H9 (cell line): Measurements from ENCODE around the gene ATG4B. TPM values are rescaled to one million over a fixed set of nuclear protein-coding genes. Genes with fewer than 3 reads are reported as not detected.

Experiments
- DNase-seq: peaks from one replicate; pipeline ENCODE4 v3.0.0-alpha.2; 2017
- H2AFZ ChIP-seq: one replicate; pipeline ENCODE4 v1.6.1; 2013; ENCODE audit warnings: mild to moderate bottlenecking, low read length, control low read depth, moderate library complexity
- H2AK5ac ChIP-seq: 2 replicates; pipeline ENCODE4 v1.6.1; 2013; ENCODE audit warnings: low read length, control low read depth, mixed read lengths; ENCODE audit not compliant: insufficient read length
- H2BK120ac ChIP-seq: one replicate; pipeline ENCODE4 v1.6.1; 2013; ENCODE audit warnings: low read depth, mild to moderate bottlenecking, low read length, control low read depth, inconsistent platforms; ENCODE audit not compliant: poor library complexity, severe bottlenecking
- H2BK12ac ChIP-seq: 2 replicates; pipeline ENCODE4 v1.6.1; 2013; ENCODE audit warnings: low read length, control low read depth, mixed read lengths, low read depth; ENCODE audit not compliant: insufficient read length
- H2BK15ac ChIP-seq: 2 replicates; pipeline ENCODE4 v1.6.1; 2013; ENCODE audit warnings: low read depth, low read length, control low read depth
- H2BK20ac ChIP-seq: one replicate; pipeline ENCODE4 v1.6.1; 2013; ENCODE audit warnings: low read depth, mild to moderate bottlenecking, low read length, control low read depth, inconsistent platforms; ENCODE audit not compliant: poor library complexity, severe bottlenecking
- H2BK5ac ChIP-seq: 2 replicates; pipeline ENCODE4 v1.6.1; 2013; ENCODE audit warnings: low read length, control low read depth, mixed read lengths; ENCODE audit not compliant: insufficient read length
- H3K14ac ChIP-seq: 2 replicates; pipeline ENCODE4 v1.6.1; 2013; ENCODE audit warnings: low read length, control low read depth; ENCODE audit not compliant: insufficient read depth
- H3K18ac ChIP-seq: 2 replicates; pipeline ENCODE4 v1.6.1; 2013; ENCODE audit warnings: low read depth, mild to moderate bottlenecking, mixed read lengths, low read length, control low read depth; ENCODE audit not compliant: insufficient read length
- H3K23ac ChIP-seq: 2 replicates; pipeline ENCODE4 v1.6.1; 2013; ENCODE audit warnings: low read length, control low read depth, mixed read lengths, low read depth; ENCODE audit not compliant: insufficient read length
- H3K23me2 ChIP-seq: 2 replicates; pipeline ENCODE4 v1.6.1; 2013; ENCODE audit warnings: low read depth, mild to moderate bottlenecking, mixed read lengths, low read length, control low read depth; ENCODE audit not compliant: insufficient read length, poor library complexity, severe bottlenecking
- H3K27ac ChIP-seq: 2 replicates; pipeline ENCODE4 v1.5.1; 2013; ENCODE audit warnings: low read length, control low read depth, mixed read lengths, low read depth; ENCODE audit not compliant: insufficient read length
- H3K27me3 ChIP-seq: 2 replicates; pipeline ENCODE4 v1.6.1; 2013; ENCODE audit warnings: low read length, control low read depth, inconsistent platforms; ENCODE audit not compliant: insufficient read depth
- H3K4ac ChIP-seq: 2 replicates; pipeline ENCODE4 v1.6.1; 2013; ENCODE audit warnings: low read depth, mild to moderate bottlenecking, control low read depth, inconsistent platforms, low read length, moderate library complexity
- H3K4me1 ChIP-seq: 2 replicates; pipeline ENCODE4 v1.6.1; 2013; ENCODE audit warnings: low read length, control low read depth, inconsistent platforms; ENCODE audit not compliant: insufficient read depth
- H3K4me2 ChIP-seq: 2 replicates; pipeline ENCODE4 v1.6.1; 2013; ENCODE audit warnings: low read length, control low read depth, mixed read lengths; ENCODE audit not compliant: insufficient read length, insufficient read depth
- H3K56ac ChIP-seq: 2 replicates; pipeline ENCODE4 v1.6.1; 2013; ENCODE audit warnings: low read depth, mild to moderate bottlenecking, mixed read lengths, low read length, control low read depth; ENCODE audit not compliant: insufficient read length
- H3K79me1 ChIP-seq: 2 replicates; pipeline ENCODE4 v1.6.1; 2013; ENCODE audit warnings: low read depth, mild to moderate bottlenecking, moderate library complexity, low read length, control low read depth, inconsistent platforms; ENCODE audit not compliant: insufficient read depth, poor library complexity, severe bottlenecking
- H3K79me2 ChIP-seq: 2 replicates; pipeline ENCODE4 v1.6.1; 2013; ENCODE audit warnings: low read length, control low read depth, inconsistent platforms; ENCODE audit not compliant: insufficient read depth
- H3K9ac ChIP-seq: 2 replicates; pipeline ENCODE4 v1.6.1; 2013; ENCODE audit warnings: low read length, control low read depth, mixed read lengths; ENCODE audit not compliant: insufficient read length; ENCODE audit errors: extremely low read depth
- H3K9me3 ChIP-seq: one replicate; pipeline ENCODE4 v1.6.1; 2013; ENCODE audit warnings: low read depth, low read length, inconsistent platforms; ENCODE audit not compliant: control insufficient read depth
- H3T11ph ChIP-seq: one replicate; pipeline ENCODE4 v1.6.1; 2013; ENCODE audit warnings: mild to moderate bottlenecking, low read length, control low read depth, inconsistent platforms
- H4K20me1 ChIP-seq: one replicate; pipeline ENCODE4 v1.6.1; 2013; ENCODE audit not compliant: control insufficient read depth, insufficient read length, insufficient read depth
- H4K5ac ChIP-seq: 2 replicates; pipeline ENCODE4 v1.6.1; 2013; ENCODE audit warnings: low read depth, mild to moderate bottlenecking, mixed read lengths, low read length, control low read depth; ENCODE audit not compliant: insufficient read length
- H4K8ac ChIP-seq: replicated peaks from 2 replicates; pipeline ENCODE4 v1.6.1; 2013; ENCODE audit warnings: low read length, control low read depth, mixed read lengths, low read depth; ENCODE audit not compliant: insufficient read length
- H4K91ac ChIP-seq: 2 replicates; pipeline ENCODE4 v1.6.1; 2013; ENCODE audit warnings: low read depth, mild to moderate bottlenecking, moderate library complexity, mixed read lengths, low read length, control low read depth; ENCODE audit not compliant: insufficient read length
- H3K27ac Mint-ChIP-seq, 3 experiments: 2 replicates in 2 of 3; 3 replicates in 1 of 3; pipeline ENCODE4 v1.8.0; 2020 to 2021; ENCODE audit warnings: mixed read lengths in 3 of 3, mild to moderate bottlenecking in 1 of 3, moderate library complexity in 1 of 3
- H3K27me3 Mint-ChIP-seq: 2 replicates; pipeline ENCODE4 v1.8.0; 2021; ENCODE audit warnings: low read depth, mild to moderate bottlenecking, moderate library complexity, mixed read lengths
- H3K36me3 Mint-ChIP-seq, 3 experiments: 2 replicates in 2 of 3; 3 replicates in 1 of 3; pipeline ENCODE4 v1.8.0; 2020 to 2021; ENCODE audit warnings: low read depth in 3 of 3, mixed read lengths in 3 of 3; ENCODE audit not compliant: insufficient read depth in 1 of 3
- H3K4me1 Mint-ChIP-seq, 2 experiments: 2 replicates each; pipeline ENCODE4 v1.8.0; 2020; ENCODE audit warnings: mixed read lengths in 2 of 2
- H3K4me3 Mint-ChIP-seq, 2 experiments: 2 replicates in 1 of 2; 3 replicates in 1 of 2; pipeline ENCODE4 v1.8.0; 2020 to 2021; ENCODE audit warnings: mild to moderate bottlenecking in 2 of 2, mixed read lengths in 2 of 2, moderate library complexity in 1 of 2
- H3K9me3 Mint-ChIP-seq, 2 experiments: 2 replicates in 1 of 2; 3 replicates in 1 of 2; pipeline ENCODE4 v1.8.0; 2020; ENCODE audit warnings: mild to moderate bottlenecking in 2 of 2, mixed read lengths in 2 of 2, moderate library complexity in 1 of 2
- CTCF ChIP-seq: fragments of 200-600 bp; sonication (generic); conservative IDR thresholded peaks from 3 replicates; pipeline ENCODE4 v1.8.0; 2021; ENCODE audit warnings: antibody characterized with exemption, mild to moderate bottlenecking
- WGBS: extraction: QIAGEN DNeasy Blood & Tissue Kit; methylation state at CpG from one replicate; pipeline ENCODE4 v1.1.7; 2013; ENCODE audit warnings: missing lambda C conversion rate, low lambda C conversion rate, mixed read lengths; ENCODE audit not compliant: insufficient read length; ENCODE audit errors: extremely low coverage; 5-methylcytosine and 5-hydroxymethylcytosine counted together
- total RNA-seq: library from RNA; stranded (reverse); gene quantifications from 2 replicates; pipeline ENCODE4 v1.2.1, GENCODE V29; 2021

The ATG4B gene
- total RNA-seq, 1 experiment from 2014 or later = 105 TPM

GRCh38 chr2:241666627-241667400 lies 29.3 kb downstream of the ATG4B start:
- Histone ChIP-seq H2BK20ac (no peak overlapping the region), H3K4me2 (no peak overlapping the region), H3K79me2 (no peaks in the 10 kb centered on the region), H3K4me1 (no peaks in the 10 kb centered on the region), H3K27me3 (no peaks in the 10 kb centered on the region; the same call in 1 of the 2 replicates), H3K23me2 (no peaks in the 10 kb centered on the region), H4K8ac (no peak overlapping the region), H3K79me1 (no peaks in the 10 kb centered on the region), H4K20me1 (no peaks in the 10 kb centered on the region), H2AK5ac (no peak overlapping the region), H3K23ac (no peak overlapping the region), H3K4ac (no peak overlapping the region), H3K18ac (no peak overlapping the region), H2BK15ac (no peak overlapping the region), H3K27ac (no peak overlapping the region), H4K91ac (no peak overlapping the region), H3K9me3 (no peaks in the 10 kb centered on the region), H2BK5ac (no peak overlapping the region), H2BK120ac (no peak overlapping the region), H4K5ac (no peak overlapping the region), H3K56ac (no peak overlapping the region), H2BK12ac (no peak overlapping the region), H3K14ac (no peak overlapping the region), H3K9ac (no peak overlapping the region), H2AFZ (no peak overlapping the region), H3T11ph (no peak overlapping the region)
- no peak for DNase-seq
- TF ChIP-seq CTCF = no peak
- Mint-ChIP-seq H3K27me3 (no peaks in the 10 kb centered on the region), H3K4me1 (peaks cover 2 to 5% of the 10 kb centered on the region in 2 experiments; a peak in 3 of 4 replicates), H3K27ac (no peak overlapping the region), H3K9me3 (no peaks in the 10 kb centered on the region), H3K4me3 (no peak overlapping the region), H3K36me3 (peaks cover 10 to 62% (median 59%) of the 10 kb centered on the region in 3 experiments; a peak in 6 of 7 replicates)
- WGBS = no CpG with 5 or more reads among the region's 42 CpGs
